SK-N-SH treated with all-trans-retinoic acid at 6 μM for 48 hours (cell line): ENCODE data around the gene AP1B1.

Source experiments
- ARNTL ChIP-seq: fragments of 450-650 bp; formaldehyde crosslinking; IDR thresholded peaks from 2 replicates; pipeline ENCODE4 v1.5.0; 2020; ENCODE audit warnings: low read depth, mild to moderate bottlenecking, moderate library complexity, borderline replicate concordance
- CREB5 ChIP-seq: fragments of 250-450 bp; sonication (Bioruptor Pico); IDR thresholded peaks from 2 replicates; pipeline ENCODE4 v1.5.1; 2020; ENCODE audit warnings: low read depth, mild to moderate bottlenecking, moderate library complexity
- GLIS3 ChIP-seq: fragments of 250-450 bp; sonication (Bioruptor Pico); IDR thresholded peaks from 2 replicates; pipeline ENCODE4 v1.5.0; 2020; ENCODE audit warnings: mild to moderate bottlenecking, moderate library complexity
- PATZ1 ChIP-seq: fragments of 250-450 bp; sonication (Bioruptor Pico); IDR thresholded peaks from 2 replicates; pipeline ENCODE4 v1.8.0; 2020; ENCODE audit warnings: mild to moderate bottlenecking, moderate library complexity, borderline replicate concordance
- SNAI2 ChIP-seq: fragments of 250-450 bp; sonication (Bioruptor Pico); IDR thresholded peaks from 2 replicates; pipeline ENCODE4 v1.5.0; 2020; ENCODE audit warnings: mild to moderate bottlenecking, moderate library complexity
- TOX ChIP-seq: fragments of 250-450 bp; sonication (Bioruptor Pico); IDR thresholded peaks from 2 replicates; pipeline ENCODE4 v1.8.0; 2021; ENCODE audit warnings: mild to moderate bottlenecking, moderate library complexity, borderline replicate concordance
- ZC3H10 ChIP-seq: fragments of 250-450 bp; sonication (Bioruptor Pico); IDR thresholded peaks from 2 replicates; pipeline ENCODE4 v1.5.1; 2021; ENCODE audit warnings: mild to moderate bottlenecking, moderate library complexity
- ZNF8 ChIP-seq: fragments of 450-650 bp; formaldehyde crosslinking; IDR thresholded peaks from 2 replicates; pipeline ENCODE4 v1.5.0; 2020; ENCODE audit warnings: mild to moderate bottlenecking, moderate library complexity
- TF ChIP-seq, protein P1 (sequence below): fragments of 250-450 bp; sonication (Bioruptor Pico); IDR thresholded peaks from 2 replicates; pipeline ENCODE4 v1.8.0; 2021; ENCODE audit warnings: low read depth, mild to moderate bottlenecking, moderate library complexity, borderline replicate concordance

GRCh38 chr22:29330753-29331152, 57.6 kb downstream of the AP1B1 start:
- TF ChIP-seq, protein P1, sequence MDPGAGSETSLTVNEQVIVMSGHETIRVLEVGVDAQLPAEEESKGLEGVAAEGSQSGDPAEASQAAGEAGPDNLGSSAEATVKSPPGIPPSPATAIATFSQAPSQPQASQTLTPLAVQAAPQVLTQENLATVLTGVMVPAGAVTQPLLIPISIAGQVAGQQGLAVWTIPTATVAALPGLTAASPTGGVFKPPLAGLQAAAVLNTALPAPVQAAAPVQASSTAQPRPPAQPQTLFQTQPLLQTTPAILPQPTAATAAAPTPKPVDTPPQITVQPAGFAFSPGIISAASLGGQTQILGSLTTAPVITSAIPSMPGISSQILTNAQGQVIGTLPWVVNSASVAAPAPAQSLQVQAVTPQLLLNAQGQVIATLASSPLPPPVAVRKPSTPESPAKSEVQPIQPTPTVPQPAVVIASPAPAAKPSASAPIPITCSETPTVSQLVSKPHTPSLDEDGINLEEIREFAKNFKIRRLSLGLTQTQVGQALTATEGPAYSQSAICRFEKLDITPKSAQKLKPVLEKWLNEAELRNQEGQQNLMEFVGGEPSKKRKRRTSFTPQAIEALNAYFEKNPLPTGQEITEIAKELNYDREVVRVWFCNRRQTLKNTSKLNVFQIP (CRISPR knock-in tag): no peak
- no peak for TF ChIP-seq TOX (CRISPR knock-in tag)
- no peak for TF ChIP-seq CREB5 (CRISPR knock-in tag)
- TF ChIP-seq PATZ1: no peak
- no peak for TF ChIP-seq ZNF8
- no peak for TF ChIP-seq GLIS3
- TF ChIP-seq ARNTL: no peak
- TF ChIP-seq SNAI2 (CRISPR knock-in tag): no peak
- no peak for TF ChIP-seq ZC3H10
